PC-3 (cell line): ENCODE results near the gene NCR1. TPM values are rescaled to one million over a fixed set of nuclear protein-coding genes. Genes with fewer than 3 reads are reported as not detected.
"Not testable (repeated sequence)": the region's sequence is repeated elsewhere in the genome, so short reads cannot be mapped to it uniquely, and the experiment has no call there.

Experiments used
- ATAC-seq: fragments of 200-7000 bp; cut with Tn5 transposase; 2 replicates; pipeline ENCODE4 v1.9.1; 2020; ENCODE audit warnings: mild to moderate bottlenecking, moderate library complexity
- BruUV-seq: library from RNA; stranded (reverse); fragments of 400-500 nt; replicated peaks from 2 replicates; lab custom pipeline; 2021; lab: Mats Ljungman, UMichigan
- CTCF ChIA-PET: fragments of 300-600 bp; sonication (Branson Sonifier 250); formaldehyde crosslinking; loops from one replicate; lab custom pipeline; 2022; ENCODE audit warnings: antibody characterized with exemption; lab: Charles Lee
- POLR2A ChIA-PET: fragments of 300-600 bp; sonication (Branson Sonifier 250); formaldehyde crosslinking; loops from one replicate; lab custom pipeline; 2022; ENCODE audit warnings: antibody characterized with exemption; ENCODE audit not compliant: unreplicated experiment; lab: Charles Lee
- DNase-seq: peaks from one replicate; pipeline ENCODE4 v3.0.0-alpha.2; 2015
- H2AFZ ChIP-seq: fragments of 300-600 bp; sonication (generic); 2 replicates; pipeline ENCODE4 v1.6.0; 2016; ENCODE audit warnings: antibody characterized with exemption, low read length
- H3F3A ChIP-seq: fragments of 300-600 bp; sonication (generic); one replicate; pipeline ENCODE4 v1.6.0; 2017; ENCODE audit warnings: antibody characterized with exemption, low read length, control low read depth, mild to moderate bottlenecking; ENCODE audit not compliant: unreplicated experiment
- H3K27ac ChIP-seq: fragments of 300-600 bp; sonication (generic); 2 replicates; pipeline ENCODE4 v1.5.1; 2016; ENCODE audit warnings: mild to moderate bottlenecking, low read length
- H3K27me3 ChIP-seq: fragments of 300-600 bp; sonication (generic); 2 replicates; pipeline ENCODE4 v1.6.1; 2016; ENCODE audit warnings: low read length, mixed read lengths
- H3K36me3 ChIP-seq: fragments of 300-600 bp; sonication (generic); 2 replicates; pipeline ENCODE4 v1.6.1; 2016; ENCODE audit warnings: low read depth, mixed run types, low read length, mixed read lengths
- H3K4me1 ChIP-seq: fragments of 300-600 bp; sonication (generic); 2 replicates; pipeline ENCODE4 v1.5.1; 2016; ENCODE audit warnings: low read length; ENCODE audit not compliant: insufficient read depth
- H3K4me2 ChIP-seq: fragments of 300-600 bp; sonication (generic); 2 replicates; pipeline ENCODE4 v1.6.0; 2016; ENCODE audit warnings: low read length
- H3K4me3 ChIP-seq: fragments of 300-600 bp; sonication (generic); 2 replicates; pipeline ENCODE4 v1.5.1; 2016; ENCODE audit warnings: mild to moderate bottlenecking, low read length, mixed read lengths
- H3K79me2 ChIP-seq: fragments of 300-600 bp; sonication (generic); 2 replicates; pipeline ENCODE4 v1.6.1; 2017; ENCODE audit warnings: low read length, mixed read lengths
- H3K9ac ChIP-seq: fragments of 300-600 bp; sonication (generic); 2 replicates; pipeline ENCODE4 v1.6.0; 2016; ENCODE audit warnings: mild to moderate bottlenecking, low read length
- H3K9me2 ChIP-seq: fragments of 300-600 bp; sonication (generic); replicated peaks from 2 replicates; pipeline ENCODE4 v1.6.1; 2016; ENCODE audit warnings: mixed run types, low read length, mixed read lengths
- H3K9me3 ChIP-seq: fragments of 300-600 bp; sonication (generic); 2 replicates; pipeline ENCODE4 v1.6.1; 2016; ENCODE audit warnings: low read length, mixed read lengths
- H4K20me1 ChIP-seq: fragments of 300-600 bp; sonication (generic); 2 replicates; pipeline ENCODE4 v1.6.1; 2016; ENCODE audit warnings: low read length, mixed read lengths
- CTCF ChIP-seq: fragments of 300-600 bp; sonication (generic); conservative IDR thresholded peaks from 2 replicates; pipeline ENCODE4 v1.5.1; 2017; ENCODE audit warnings: antibody characterized with exemption, low read depth, mild to moderate bottlenecking, low read length
- EZH2 ChIP-seq: fragments of 300-600 bp; sonication (generic); IDR thresholded peaks from one replicate; pipeline ENCODE4 v1.6.1; 2017; ENCODE audit warnings: antibody characterized with exemption, mild to moderate bottlenecking, low read length; ENCODE audit not compliant: unreplicated experiment
- EZH2phosphoT487 ChIP-seq: fragments of 300-600 bp; sonication (generic); IDR thresholded peaks from 2 replicates; pipeline ENCODE4 v1.6.1; 2018; ENCODE audit warnings: mild to moderate bottlenecking, antibody characterized with exemption, low read length, borderline replicate concordance
- intact Hi-C: fragments of 100-400 bp; cut with micrococcal nuclease; formaldehyde crosslinking; loops from 2 replicates; pipeline ENCODE4 v1.9.0; 2023
- total RNA-seq: library from RNA; depleted of rRNA; stranded (reverse); fragments of >200 nt; gene quantifications from 2 replicates; pipeline ENCODE4 v1.2.3, GENCODE V29; 2014

Gene NCR1
- total RNA-seq, 1 experiment from 2014 or later, result not detected

GRCh38 chr19:54916822-54917221, 10.9 kb downstream of the NCR1 start:
- Histone ChIP-seq H3K36me3 (no peaks in the 10 kb centered on the region), H4K20me1 (no peaks in the 10 kb centered on the region), H3K9me2 (no peaks in the 10 kb centered on the region), H3K27ac (no peak overlapping the region), H3K4me1 (no peaks in the 10 kb centered on the region), H2AFZ (no peak overlapping the region), H3K27me3 (peaks cover 41% of the 10 kb centered on the region), H3K4me3 (no peak overlapping the region), H3K4me2 (no peak overlapping the region), H3K79me2 (no peaks in the 10 kb centered on the region), H3K9ac (no peak overlapping the region), H3F3A (no peaks in the 10 kb centered on the region), H3K9me3 (no peaks in the 10 kb centered on the region)
- POLR2A ChIA-PET, result no interaction called here
- CTCF ChIA-PET, result no interaction called here
- intact Hi-C loops, result no loop called here
- TF ChIP-seq EZH2phosphoT487, result no peak
- no peak for TF ChIP-seq EZH2
- no peak for TF ChIP-seq CTCF
- DNase-seq (no peak), ATAC-seq (no peak)
- BruUV-seq, result no TSS peak

GRCh38 chr19:54918499-54918898, 12.6 kb downstream of the NCR1 start:
- H3K9me2 ChIP-seq, result no peaks in the 10 kb centered on the region
- TF ChIP-seq CTCF, result no peak
- no peak overlapping the region for H2AFZ ChIP-seq
- peaks cover 53% of the 10 kb centered on the region for H3K27me3 ChIP-seq
- CTCF ChIA-PET, result interaction anchor here (0.7 kb wide), 1 partner anchor 9 kb away, joined by 3 read pairs; no protein-coding TSS in a partner anchor
- no TSS peak for BruUV-seq
- no peak for DNase-seq
- POLR2A ChIA-PET, result no interaction called here
- no peaks in the 10 kb centered on the region for H3K36me3 ChIP-seq
- ATAC-seq, result no peak
- intact Hi-C loops, result no loop called here
- no peak overlapping the region for H3K4me3 ChIP-seq
- no peaks in the 10 kb centered on the region for H3K79me2 ChIP-seq
- no peak overlapping the region for H3K9ac ChIP-seq
- no peaks in the 10 kb centered on the region for H3F3A ChIP-seq
- no peak overlapping the region for H3K4me2 ChIP-seq
- H3K27ac ChIP-seq, result no peak overlapping the region
- H3K4me1 ChIP-seq, result no peaks in the 10 kb centered on the region
- H3K9me3 ChIP-seq, result no peaks in the 10 kb centered on the region
- no peaks in the 10 kb centered on the region for H4K20me1 ChIP-seq

GRCh38 chr19:54919646-54920563, 14.0 kb downstream of the NCR1 start:
- H2AFZ ChIP-seq, H4K20me1 ChIP-seq, CTCF ChIA-PET, H3K4me2 ChIP-seq, DNase-seq, H3K4me3 ChIP-seq, H3K4me1 ChIP-seq, H3K36me3 ChIP-seq, H3K79me2 ChIP-seq, H3K27ac ChIP-seq, H3K9me2 ChIP-seq, H3F3A ChIP-seq, BruUV-seq, H3K9ac ChIP-seq, H3K9me3 ChIP-seq, intact Hi-C loops, POLR2A ChIA-PET, ATAC-seq: not testable (repeated sequence)
- peaks cover 63% of the 10 kb centered on the region for H3K27me3 ChIP-seq
- peak; percentile 48; the same call in 1 of the 2 replicates for TF ChIP-seq CTCF
